ENCODE data around the gene CD151. TPM values are rescaled to one million over a fixed set of nuclear protein-coding genes. Genes with fewer than 3 reads are reported as not detected.

Gene CD151
- total and polyA plus RNA-seq, 2 experiments from 2014 or later = 62.9 to 109 TPM

DNA sequence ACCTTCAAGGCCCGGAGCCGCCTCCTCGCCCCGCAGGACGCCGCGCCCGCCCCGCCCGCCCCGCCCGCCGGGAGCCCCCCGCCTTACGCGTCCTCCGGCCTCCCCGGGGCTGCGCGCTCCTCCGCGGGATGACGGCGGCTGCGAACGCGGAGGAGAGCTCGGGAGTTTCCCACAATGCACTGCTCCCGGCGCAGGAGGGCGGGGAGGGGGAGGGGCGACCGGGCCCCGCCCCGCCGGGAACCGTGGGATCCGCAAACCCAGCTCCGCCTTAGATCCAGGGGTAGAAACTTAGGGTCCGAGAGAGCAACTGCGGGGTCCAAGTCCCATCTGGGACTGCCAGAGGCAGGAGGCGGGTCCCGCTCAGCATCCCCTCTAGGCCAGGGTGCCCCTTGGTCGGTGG, 42.8 kb upstream of the CD151 start, which contains the start of gene CEND1:
CEND1 (minus strand) TSS at position 148 of the 400 bp plus-strand sequence. CDS start 1,514 bp downstream, outside the sequence.
- no peak for TF ChIP-seq JUNB (IDR thresholded peaks at IDR 0.05; ENCODE audit: unreplicated experiment)
- no peak for TF ChIP-seq ZNF114 (CRISPR knock-in tag; IDR thresholded peaks at IDR 0.05)
- no peak for TF ChIP-seq POLR2AphosphoS5 (IDR thresholded peaks at IDR 0.05; ENCODE audit: low read depth)
- no peak for TF ChIP-seq NANOG (IDR thresholded peaks at IDR 0.05; ENCODE audit: borderline replicate concordance)
- no peak for TF ChIP-seq CREB1 (CRISPR knock-in tag; IDR thresholded peaks at IDR 0.05; ENCODE audit: low read depth)
- no peak for TF ChIP-seq EZH2 (IDR thresholded peaks at IDR 0.05; ENCODE audit: low read depth, unreplicated experiment)
- Histone ChIP-seq H3K4me3 (peak within 1 kb of the TSS; percentile 51), H3K4me1 (ENCODE audit: insufficient read depth) (peaks cover 15% of the 10 kb centered on the region; the same call in 1 of the 2 replicates), H3K79me2 (replicated peaks; ENCODE audit: insufficient read depth) (no peaks in the 10 kb centered on the region), H3F3A (replicated peaks; ENCODE audit: low read depth) (peaks cover 13% of the 10 kb centered on the region), H3K27me3 (ENCODE audit: insufficient read depth) (no peaks in the 10 kb centered on the region), H4K20me1 (replicated peaks; ENCODE audit: insufficient read depth) (peaks cover 7% of the 10 kb centered on the region), H3K27ac (ENCODE audit: low read depth) (no peak within 1 kb of the TSS), H3K9me2 (ENCODE audit: insufficient read depth) (no peaks in the 10 kb centered on the region), H3K4me2 (peak within 1 kb of the TSS; percentile 83), H2AFZ (no peak within 1 kb of the TSS), H3K36me3 (ENCODE audit: insufficient read depth) (no peaks in the 10 kb centered on the region)
- peak; percentile 79 for DNase-seq (ENCODE audit: low spot score)
- H3K4me1 Mint-ChIP-seq = peaks cover 24% of the 10 kb centered on the region
- ATAC-seq = peak; percentile 17
- H3K4me3 Mint-ChIP-seq = peak within 1 kb of the TSS; percentile 56
- no peaks in the 10 kb centered on the region for H3K9me3 Mint-ChIP-seq
- peaks cover 6% of the 10 kb centered on the region; the same call in 2 of the 3 replicates for H3K36me3 Mint-ChIP-seq (ENCODE audit: low read depth)
- peaks cover 15% of the 10 kb centered on the region for H3K27me3 Mint-ChIP-seq (ENCODE audit: insufficient read depth, low read depth, poor library complexity)
- no peak within 1 kb of the TSS for H3K27ac Mint-ChIP-seq

DNA sequence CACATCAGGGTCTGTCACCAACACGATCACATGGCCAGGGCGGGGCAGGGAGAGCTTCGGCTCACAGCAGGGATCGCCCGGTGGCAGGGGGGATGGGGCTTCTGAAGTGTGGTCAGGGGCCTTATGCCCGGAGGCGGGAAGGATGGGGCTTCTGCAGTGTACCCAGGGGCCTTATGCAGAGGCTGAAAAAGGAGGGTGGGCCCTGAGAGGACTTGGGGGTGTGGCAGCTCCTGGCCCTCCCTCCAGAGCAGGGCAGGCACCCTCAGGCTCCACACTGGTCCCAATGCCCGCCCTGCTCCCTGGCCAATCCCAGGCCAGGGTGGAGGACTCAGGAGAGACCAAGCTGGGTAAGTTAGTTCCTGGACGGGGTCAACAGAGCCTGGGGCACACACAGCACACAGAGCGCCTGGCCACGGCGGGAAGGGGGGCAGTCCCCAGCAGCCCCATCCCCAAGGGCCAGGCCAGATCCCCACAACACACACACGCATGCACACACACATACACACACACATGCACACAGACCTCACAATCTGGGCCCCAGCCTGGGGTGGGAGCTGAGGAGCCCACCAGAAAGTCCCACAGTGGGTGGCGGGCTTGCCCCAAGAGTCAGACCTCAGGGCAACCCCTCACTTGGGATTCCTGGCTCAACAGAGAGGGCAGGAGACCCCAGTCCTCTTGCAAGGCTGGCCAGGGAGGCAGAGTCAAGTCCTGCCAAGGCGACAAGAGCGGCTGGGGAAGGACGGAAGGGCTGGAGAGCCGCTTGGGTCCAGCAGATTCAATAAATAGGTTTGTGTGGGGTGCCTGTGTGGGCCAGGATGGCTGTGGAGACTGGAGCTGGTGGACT, 41.8 kb upstream of the CD151 start:
- H3K79me2 ChIP-seq (replicated peaks; ENCODE audit: insufficient read depth) = no peaks in the 10 kb centered on the region
- Mint-ChIP-seq H3K4me1 (peaks cover 24% of the 10 kb centered on the region), H3K4me3 (peak overlapping the region; percentile 27; the same call in 2 of the 3 replicates), H3K27me3 (ENCODE audit: insufficient read depth, low read depth, poor library complexity) (peaks cover 14% of the 10 kb centered on the region), H3K27ac (no peak overlapping the region), H3K9me3 (no peaks in the 10 kb centered on the region), H3K36me3 (ENCODE audit: low read depth) (peaks cover 6% of the 10 kb centered on the region; the same call in 1 of the 3 replicates)
- peaks cover 3% of the 10 kb centered on the region; the same call in 1 of the 2 replicates for H4K20me1 ChIP-seq (replicated peaks; ENCODE audit: insufficient read depth)
- H3K4me1 ChIP-seq (ENCODE audit: insufficient read depth) = peaks cover 15% of the 10 kb centered on the region; the same call in 1 of the 2 replicates
- peak overlapping the region; percentile 51 for H3K4me3 ChIP-seq
- peak; percentile 82 for ATAC-seq
- H2AFZ ChIP-seq = no peak overlapping the region
- H3K9me2 ChIP-seq (ENCODE audit: insufficient read depth) = no peaks in the 10 kb centered on the region
- H3K4me2 ChIP-seq = peak overlapping the region; percentile 83
- peaks cover 13% of the 10 kb centered on the region for H3F3A ChIP-seq (replicated peaks; ENCODE audit: low read depth)
- H3K27me3 ChIP-seq (ENCODE audit: insufficient read depth) = no peaks in the 10 kb centered on the region
- H3K36me3 ChIP-seq (ENCODE audit: insufficient read depth) = no peaks in the 10 kb centered on the region
- TF ChIP-seq, protein P1, sequence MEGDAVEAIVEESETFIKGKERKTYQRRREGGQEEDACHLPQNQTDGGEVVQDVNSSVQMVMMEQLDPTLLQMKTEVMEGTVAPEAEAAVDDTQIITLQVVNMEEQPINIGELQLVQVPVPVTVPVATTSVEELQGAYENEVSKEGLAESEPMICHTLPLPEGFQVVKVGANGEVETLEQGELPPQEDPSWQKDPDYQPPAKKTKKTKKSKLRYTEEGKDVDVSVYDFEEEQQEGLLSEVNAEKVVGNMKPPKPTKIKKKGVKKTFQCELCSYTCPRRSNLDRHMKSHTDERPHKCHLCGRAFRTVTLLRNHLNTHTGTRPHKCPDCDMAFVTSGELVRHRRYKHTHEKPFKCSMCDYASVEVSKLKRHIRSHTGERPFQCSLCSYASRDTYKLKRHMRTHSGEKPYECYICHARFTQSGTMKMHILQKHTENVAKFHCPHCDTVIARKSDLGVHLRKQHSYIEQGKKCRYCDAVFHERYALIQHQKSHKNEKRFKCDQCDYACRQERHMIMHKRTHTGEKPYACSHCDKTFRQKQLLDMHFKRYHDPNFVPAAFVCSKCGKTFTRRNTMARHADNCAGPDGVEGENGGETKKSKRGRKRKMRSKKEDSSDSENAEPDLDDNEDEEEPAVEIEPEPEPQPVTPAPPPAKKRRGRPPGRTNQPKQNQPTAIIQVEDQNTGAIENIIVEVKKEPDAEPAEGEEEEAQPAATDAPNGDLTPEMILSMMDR (conservative IDR thresholded peaks at IDR 0.05; ENCODE audit: low read depth in 2 of 2) = no peak
- peak; percentile 48 for TF ChIP-seq POLR2AphosphoS5 (IDR thresholded peaks at IDR 0.05; ENCODE audit: low read depth)
- 0 out of 2 replicates have a peak overlapping the region, but pooled peaks have one; percentile 26 for H3K27ac ChIP-seq (ENCODE audit: low read depth)
- peak; percentile 86 for DNase-seq (ENCODE audit: low spot score)
